Measurements from ENCODE around the gene MBP.

DNA sequence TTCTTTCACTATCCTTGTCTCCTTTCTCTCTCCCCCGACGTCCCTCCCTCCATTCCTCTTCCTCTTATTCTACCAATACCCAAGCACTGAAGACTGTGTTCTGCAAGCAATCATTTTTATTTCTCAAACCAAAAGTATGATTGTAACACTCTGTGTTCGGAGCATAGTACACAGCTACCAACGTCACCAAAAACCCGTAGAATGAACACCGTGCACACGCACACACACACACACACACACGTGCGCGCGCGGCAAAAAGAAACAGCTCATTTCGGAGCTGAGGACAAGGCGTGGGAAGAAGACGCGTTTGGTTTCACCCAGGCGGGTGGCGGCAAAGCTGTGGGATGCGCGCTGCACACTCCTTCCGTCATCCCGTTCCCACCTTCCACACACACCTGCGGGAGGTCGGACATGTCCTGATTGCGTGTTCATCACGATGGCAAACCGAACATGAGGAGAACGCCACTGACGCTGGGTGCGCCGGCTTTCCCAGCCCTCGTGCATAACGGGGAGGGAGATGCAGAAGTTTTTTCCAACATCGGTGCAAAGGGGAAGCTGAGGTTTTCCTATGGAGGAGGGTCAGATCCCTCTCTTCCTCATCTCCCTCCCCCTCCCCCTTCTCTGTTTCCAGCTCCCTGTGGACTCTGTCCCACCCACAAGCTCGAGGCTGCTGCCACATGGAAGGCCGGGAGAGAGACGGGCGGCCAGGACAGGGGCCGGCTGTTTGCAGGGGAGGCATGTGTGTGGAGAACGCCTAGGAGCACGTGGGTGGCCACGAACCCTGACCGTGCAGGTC, 20.4 kb downstream of the MBP start:
- TF ChIP-seq RFX5 (IDR thresholded peaks at IDR 0.05; ENCODE audit: low read depth, low read length) (no peak), POLR2A (IDR thresholded peaks at IDR 0.05; ENCODE audit: low read depth, low read length) (no peak), RAD21 (IDR thresholded peaks at IDR 0.05; ENCODE audit: low read length) (no peak), SMC3 (IDR thresholded peaks at IDR 0.05; ENCODE audit: low read depth, low read length) (no peak), MAZ (IDR thresholded peaks at IDR 0.05; ENCODE audit: borderline replicate concordance, low read depth, low read length) (no peak), CHD1 (IDR thresholded peaks at IDR 0.05; ENCODE audit: low read depth, low read length) (no peak), RCOR1 (IDR thresholded peaks at IDR 0.05; ENCODE audit: insufficient replicate concordance, low read length) (no peak)
- TF ChIP-seq, protein P1, sequence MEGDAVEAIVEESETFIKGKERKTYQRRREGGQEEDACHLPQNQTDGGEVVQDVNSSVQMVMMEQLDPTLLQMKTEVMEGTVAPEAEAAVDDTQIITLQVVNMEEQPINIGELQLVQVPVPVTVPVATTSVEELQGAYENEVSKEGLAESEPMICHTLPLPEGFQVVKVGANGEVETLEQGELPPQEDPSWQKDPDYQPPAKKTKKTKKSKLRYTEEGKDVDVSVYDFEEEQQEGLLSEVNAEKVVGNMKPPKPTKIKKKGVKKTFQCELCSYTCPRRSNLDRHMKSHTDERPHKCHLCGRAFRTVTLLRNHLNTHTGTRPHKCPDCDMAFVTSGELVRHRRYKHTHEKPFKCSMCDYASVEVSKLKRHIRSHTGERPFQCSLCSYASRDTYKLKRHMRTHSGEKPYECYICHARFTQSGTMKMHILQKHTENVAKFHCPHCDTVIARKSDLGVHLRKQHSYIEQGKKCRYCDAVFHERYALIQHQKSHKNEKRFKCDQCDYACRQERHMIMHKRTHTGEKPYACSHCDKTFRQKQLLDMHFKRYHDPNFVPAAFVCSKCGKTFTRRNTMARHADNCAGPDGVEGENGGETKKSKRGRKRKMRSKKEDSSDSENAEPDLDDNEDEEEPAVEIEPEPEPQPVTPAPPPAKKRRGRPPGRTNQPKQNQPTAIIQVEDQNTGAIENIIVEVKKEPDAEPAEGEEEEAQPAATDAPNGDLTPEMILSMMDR (conservative IDR thresholded peaks at IDR 0.05; ENCODE audit: low read depth, low read length) = no peak
- TF ChIP-seq, protein P2, sequence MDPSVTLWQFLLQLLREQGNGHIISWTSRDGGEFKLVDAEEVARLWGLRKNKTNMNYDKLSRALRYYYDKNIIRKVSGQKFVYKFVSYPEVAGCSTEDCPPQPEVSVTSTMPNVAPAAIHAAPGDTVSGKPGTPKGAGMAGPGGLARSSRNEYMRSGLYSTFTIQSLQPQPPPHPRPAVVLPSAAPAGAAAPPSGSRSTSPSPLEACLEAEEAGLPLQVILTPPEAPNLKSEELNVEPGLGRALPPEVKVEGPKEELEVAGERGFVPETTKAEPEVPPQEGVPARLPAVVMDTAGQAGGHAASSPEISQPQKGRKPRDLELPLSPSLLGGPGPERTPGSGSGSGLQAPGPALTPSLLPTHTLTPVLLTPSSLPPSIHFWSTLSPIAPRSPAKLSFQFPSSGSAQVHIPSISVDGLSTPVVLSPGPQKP (IDR thresholded peaks at IDR 0.05; ENCODE audit: borderline replicate concordance, low read depth, low read length) = no peak
- TF ChIP-seq, protein P3, sequence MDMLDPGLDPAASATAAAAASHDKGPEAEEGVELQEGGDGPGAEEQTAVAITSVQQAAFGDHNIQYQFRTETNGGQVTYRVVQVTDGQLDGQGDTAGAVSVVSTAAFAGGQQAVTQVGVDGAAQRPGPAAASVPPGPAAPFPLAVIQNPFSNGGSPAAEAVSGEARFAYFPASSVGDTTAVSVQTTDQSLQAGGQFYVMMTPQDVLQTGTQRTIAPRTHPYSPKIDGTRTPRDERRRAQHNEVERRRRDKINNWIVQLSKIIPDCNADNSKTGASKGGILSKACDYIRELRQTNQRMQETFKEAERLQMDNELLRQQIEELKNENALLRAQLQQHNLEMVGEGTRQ (IDR thresholded peaks at IDR 0.05; ENCODE audit: low read depth, low read length) = no peak

Data from IMR-90 (cell line).